GM19351 (cell line): Measurements from ENCODE around the gene RIMKLA.

Experiments used
- ATAC-seq: cut with Tn5 transposase; IDR thresholded peaks from one replicate; pipeline ENCODE4 v1.9.1; 2021; ENCODE audit warnings: mild to moderate bottlenecking, moderate library complexity; ENCODE audit not compliant: unreplicated experiment

The RIMKLA gene

GRCh38 chr1:42424201-42424600 lies 43.6 kb downstream of the RIMKLA start:
- no peak for ATAC-seq

- no peak for ATAC-seq
Measured at GRCh38 chr1:42427240-42427639, 46.6 kb downstream of the RIMKLA start.

- no peak for ATAC-seq
Measured at GRCh38 chr1:42429603-42430002, 49.0 kb downstream of the RIMKLA start.

GRCh38 chr1:42430286-42431135 lies 49.9 kb downstream of the RIMKLA start:
- ATAC-seq = no peak

- no peak for ATAC-seq
Measured at GRCh38 chr1:42431514-42431913, 50.9 kb downstream of the RIMKLA start.

GRCh38 chr1:42432714-42433113 lies 52.1 kb downstream of the RIMKLA start:
- no peak for ATAC-seq

- ATAC-seq = no peak
Measured at GRCh38 chr1:42433369-42433768, 52.8 kb downstream of the RIMKLA start.

GRCh38 chr1:42434340-42434739 lies 53.7 kb downstream of the RIMKLA start:
- ATAC-seq = no peak

- ATAC-seq = no peak
Measured at GRCh38 chr1:42439940-42440339, 59.3 kb downstream of the RIMKLA start.

GRCh38 chr1:42442662-42443061 lies 62.1 kb downstream of the RIMKLA start:
- ATAC-seq = no peak

- no peak for ATAC-seq
Measured at GRCh38 chr1:42449256-42449655, 68.7 kb downstream of the RIMKLA start.

- ATAC-seq = no peak
Measured at GRCh38 chr1:42450061-42450460, 69.5 kb downstream of the RIMKLA start.

- no peak for ATAC-seq
Measured at GRCh38 chr1:42453386-42453785, 72.8 kb downstream of the RIMKLA start.

- ATAC-seq = no peak
Measured at GRCh38 chr1:42454403-42454802, 73.8 kb downstream of the RIMKLA start.

- peak; percentile 78 for ATAC-seq
Measured at GRCh38 chr1:42456010-42456753, 75.6 kb downstream of the RIMKLA start, which contains the start of the genes PPCS and ZMYND12. Gene PPCS (plus strand): TSS chr1:42456543. CDS start chr1:42456566, 23 bp downstream. Gene ZMYND12 (minus strand): TSS chr1:42456022. CDS start chr1:42455997, 25 bp downstream.

GRCh38 chr1:42456754-42457089 lies 76.1 kb downstream of the RIMKLA start:
- peak; percentile 67 for ATAC-seq

GRCh38 chr1:42461196-42461595 lies 80.6 kb downstream of the RIMKLA start:
- no peak for ATAC-seq

GRCh38 chr1:42462828-42463763 lies 82.5 kb downstream of the RIMKLA start, which contains the start of gene CCDC30:
Gene CCDC30 (plus strand): TSS chr1:42463286. CDS start chr1:42480552, 17,266 bp downstream.
- ATAC-seq = peak; percentile 99

- no peak for ATAC-seq
Measured at GRCh38 chr1:42463921-42464320, 83.3 kb downstream of the RIMKLA start.

GRCh38 chr1:42466030-42466429 lies 85.4 kb downstream of the RIMKLA start:
- no peak for ATAC-seq

GRCh38 chr1:42469727-42470126 lies 89.1 kb downstream of the RIMKLA start:
- no peak for ATAC-seq
